IMR-90 (cell line): ENCODE results near the gene FMN1. TPM values are rescaled to one million over a fixed set of nuclear protein-coding genes. Genes with fewer than 3 reads are reported as not detected.

ENCODE experiments used
- ATAC-seq: fragments of 200-7000 bp; cut with Tn5 transposase; 2 replicates; pipeline ENCODE4 v1.9.1; 2020; ENCODE audit warnings: low read depth, mild to moderate bottlenecking, moderate library complexity
- BruUV-seq: library from RNA; stranded (reverse); fragments of 400-500 nt; replicated peaks from 2 replicates; lab custom pipeline; 2021; lab: Mats Ljungman, UMichigan
- CTCF ChIA-PET: fragments of 300-600 bp; formaldehyde crosslinking; extraction: SDS; loops from one replicate; lab custom pipeline; 2021; ENCODE audit warnings: antibody characterized with exemption; lab: Yijun Ruan, JAX
- POLR2A ChIA-PET: fragments of 300-600 bp; sonication (Branson Sonifier 250); formaldehyde crosslinking; loops from one replicate; lab custom pipeline; 2022; ENCODE audit warnings: antibody characterized with exemption; ENCODE audit not compliant: unreplicated experiment; lab: Charles Lee
- DNase-seq: peaks from one replicate; pipeline ENCODE4 v3.0.0; 2013
- H2AFZ ChIP-seq: replicated peaks from 2 replicates; pipeline ENCODE3; 2013; ENCODE audit warnings: low read length, mild to moderate bottlenecking; ENCODE audit not compliant: poor library complexity
- H2AK5ac ChIP-seq: 2 replicates; pipeline ENCODE4 v1.6.1; 2013; ENCODE audit warnings: low read depth, low read length, inconsistent platforms
- H2AK9ac ChIP-seq: replicated peaks from 2 replicates; pipeline ENCODE3; 2013; ENCODE audit warnings: mild to moderate bottlenecking, low read depth, low read length, moderate library complexity; ENCODE audit not compliant: poor library complexity
- H2BK120ac ChIP-seq: 2 replicates; pipeline ENCODE4 v1.6.1; 2013; ENCODE audit warnings: low read depth, low read length, inconsistent platforms
- H2BK15ac ChIP-seq: 3 replicates; pipeline ENCODE4 v1.6.1; 2013; ENCODE audit warnings: low read depth, low read length, inconsistent platforms
- H2BK20ac ChIP-seq: 2 replicates; pipeline ENCODE4 v1.6.1; 2013; ENCODE audit warnings: low read depth, mild to moderate bottlenecking, inconsistent platforms, low read length, moderate library complexity
- H2BK5ac ChIP-seq: 2 replicates; pipeline ENCODE4 v1.6.1; 2013; ENCODE audit warnings: mild to moderate bottlenecking, low read depth, low read length, inconsistent platforms; ENCODE audit not compliant: poor library complexity, severe bottlenecking
- H3K14ac ChIP-seq: replicated peaks from 2 replicates; pipeline ENCODE4 v1.6.1; 2013; ENCODE audit warnings: low read depth, low read length, inconsistent platforms
- H3K18ac ChIP-seq: 2 replicates; pipeline ENCODE4 v1.6.1; 2013; ENCODE audit warnings: low read depth, low read length, control low read depth
- H3K23ac ChIP-seq: 2 replicates; pipeline ENCODE4 v1.6.1; 2013; ENCODE audit warnings: low read depth, low read length, inconsistent platforms
- H3K27ac ChIP-seq: 2 replicates; pipeline ENCODE4 v1.5.1; 2013; ENCODE audit warnings: mild to moderate bottlenecking, control low read depth, low read length; ENCODE audit not compliant: insufficient read depth
- H3K27me3 ChIP-seq: 2 replicates; pipeline ENCODE4 v1.6.1; 2013; ENCODE audit warnings: low read length; ENCODE audit not compliant: control insufficient read depth, insufficient read depth
- H3K36me3 ChIP-seq: 2 replicates; pipeline ENCODE4 v1.6.1; 2013; ENCODE audit warnings: low read length, mixed read lengths; ENCODE audit not compliant: control insufficient read depth, insufficient read depth
- H3K4ac ChIP-seq: 2 replicates; pipeline ENCODE4 v1.6.1; 2013; ENCODE audit warnings: low read depth, low read length, inconsistent platforms
- H3K4me1 ChIP-seq: 2 replicates; pipeline ENCODE4 v1.6.1; 2013; ENCODE audit warnings: low read length, mixed read lengths; ENCODE audit not compliant: control insufficient read depth, insufficient read depth
- H3K4me2 ChIP-seq: 2 replicates; pipeline ENCODE4 v1.6.1; 2013; ENCODE audit warnings: low read depth, mild to moderate bottlenecking, control low read depth, low read length, moderate library complexity
- H3K4me3 ChIP-seq: 2 replicates; pipeline ENCODE4 v1.5.1; 2013; ENCODE audit warnings: low read depth, mild to moderate bottlenecking, control low read depth, low read length, moderate library complexity; ENCODE audit not compliant: insufficient read depth
- H3K56ac ChIP-seq: 2 replicates; pipeline ENCODE4 v1.6.1; 2013; ENCODE audit warnings: low read length, inconsistent platforms; ENCODE audit not compliant: insufficient read depth; ENCODE audit errors: extremely low read depth
- H3K79me1 ChIP-seq, 2 experiments: 2 replicates each; pipeline ENCODE4 v1.6.1; 2013; ENCODE audit warnings: low read length in 2 of 2, inconsistent platforms in 1 of 2, low read depth in 1 of 2
- H3K9ac ChIP-seq: 2 replicates; pipeline ENCODE4 v1.6.1; 2013; ENCODE audit warnings: low read depth, low read length, control low read depth
- H3K9me1 ChIP-seq: 2 replicates; pipeline ENCODE4 v1.6.1; 2013; ENCODE audit warnings: low read length, inconsistent platforms; ENCODE audit not compliant: insufficient read depth
- H3K9me3 ChIP-seq: 2 replicates; pipeline ENCODE4 v1.6.1; 2013; ENCODE audit warnings: low read length; ENCODE audit not compliant: control insufficient read depth, insufficient read depth
- H4K20me1 ChIP-seq: 2 replicates; pipeline ENCODE4 v1.6.1; 2013; ENCODE audit warnings: low read length, inconsistent platforms; ENCODE audit not compliant: insufficient read depth
- H4K5ac ChIP-seq: 2 replicates; pipeline ENCODE4 v1.6.1; 2013; ENCODE audit warnings: mild to moderate bottlenecking, low read depth, low read length, control low read depth
- H4K8ac ChIP-seq, 2 experiments: 2 replicates each; pipeline ENCODE4 v1.6.1; 2013; ENCODE audit warnings: low read depth in 2 of 2, low read length in 2 of 2, control low read depth in 1 of 2, inconsistent platforms in 1 of 2
- H4K91ac ChIP-seq: 2 replicates; pipeline ENCODE4 v1.6.1; 2013; ENCODE audit warnings: low read depth, low read length, inconsistent platforms; ENCODE audit not compliant: insufficient read depth
- BHLHE40 ChIP-seq: fragments of 150-350 bp; IDR thresholded peaks from 2 replicates; pipeline ENCODE4 v1.6.1; 2016; ENCODE audit warnings: mild to moderate bottlenecking, low read depth, low read length
- CEBPB ChIP-seq: IDR thresholded peaks from 2 replicates; pipeline ENCODE4 v1.6.1; 2012; ENCODE audit warnings: low read depth, low read length, improper control_type of control experiment
- FOS ChIP-seq: fragments of 150-350 bp; IDR thresholded peaks from 2 replicates; pipeline ENCODE4 v1.6.1; 2016; ENCODE audit warnings: low read depth, low read length
- MAFK ChIP-seq: IDR thresholded peaks from 2 replicates; pipeline ENCODE4 v1.6.1; 2012; ENCODE audit warnings: low read depth, low read length, improper control_type of control experiment
- MAZ ChIP-seq: IDR thresholded peaks from 2 replicates; pipeline ENCODE4 v1.6.1; 2012; ENCODE audit warnings: low read depth, mild to moderate bottlenecking, low read length, improper control_type of control experiment, moderate library complexity, borderline replicate concordance
- MXI1 ChIP-seq: IDR thresholded peaks from 2 replicates; pipeline ENCODE4 v1.6.1; 2012; ENCODE audit warnings: low read depth, mild to moderate bottlenecking, low read length, moderate library complexity, borderline replicate concordance
- NFE2L2 ChIP-seq: fragments of 150-350 bp; IDR thresholded peaks from 2 replicates; pipeline ENCODE4 v1.6.1; 2016; ENCODE audit warnings: low read depth, mild to moderate bottlenecking, low read length
- POLR2A ChIP-seq: IDR thresholded peaks from 2 replicates; pipeline ENCODE4 v1.6.1; 2012; ENCODE audit warnings: mild to moderate bottlenecking, low read depth, low read length
- RAD21 ChIP-seq: IDR thresholded peaks from 2 replicates; pipeline ENCODE4 v1.6.1; 2012; ENCODE audit warnings: low read length, improper control_type of control experiment
- RFX5 ChIP-seq: IDR thresholded peaks from 2 replicates; pipeline ENCODE4 v1.8.0; 2012; ENCODE audit warnings: low read depth, mild to moderate bottlenecking, low read length, moderate library complexity
- USF2 ChIP-seq: fragments of 150-350 bp; IDR thresholded peaks from 2 replicates; pipeline ENCODE4 v1.6.1; 2017; ENCODE audit warnings: mild to moderate bottlenecking, antibody characterized with exemption, low read length, low read depth
- WGBS, 2 experiments: methylation state at CpG; one replicate each; pipeline versions ENCODE4 v1.1.5 to v1.1.7; 2013; ENCODE audit warnings: missing lambda C conversion rate in 2 of 2; ENCODE audit not compliant: insufficient read length in 1 of 2; ENCODE audit errors: extremely low coverage in 2 of 2; 5-methylcytosine and 5-hydroxymethylcytosine counted together
- dilution Hi-C: fragments of 300-500 bp; cut with HindIII; formaldehyde crosslinking; loops from one replicate; pipeline ENCODE4 v1.14.3; 2018; ENCODE audit warnings: low sequenced_read_pairs; ENCODE audit not compliant: unreplicated experiment
- in situ Hi-C: fragments of 300-500 bp; cut with MboI; formaldehyde crosslinking; loops from 3 replicates; pipeline ENCODE4 v1.14.3; 2019; ENCODE audit warnings: low sequenced_read_pairs, inconsistent platforms, mixed read lengths
- intact Hi-C: fragments of 100-400 bp; cut with micrococcal nuclease; formaldehyde crosslinking; loops from 2 replicates; pipeline ENCODE4 v1.10.0; 2022
- polyA plus RNA-seq, 3 experiments: library from polyadenylated mRNA; depleted of rRNA; stranded (reverse); fragments of >200 nt; gene quantifications; 2 replicates each; pipeline ENCODE4 v1.2.3, GENCODE V29; 2012; ENCODE audit warnings: low replicate concordance in 1 of 3
- total RNA-seq: library from RNA; depleted of rRNA; stranded (reverse); fragments of >200 nt; gene quantifications from 2 replicates; pipeline ENCODE4 v1.2.3, GENCODE V29; 2012
- TF ChIP-seq, protein P1 (sequence below): conservative IDR thresholded peaks from 2 replicates; pipeline ENCODE4 v1.5.1; 2012; ENCODE audit warnings: mild to moderate bottlenecking, low read depth, low read length, improper control_type of control experiment

Gene FMN1
- total and polyA plus RNA-seq, 2 of the 4 experiments (the other 2 are of a cell fraction): 7.3 to 17.6 TPM

GRCh38 chr15:33021806-33022389, 172.6 kb downstream of the FMN1 start (continued):
- TF ChIP-seq USF2 (no peak), MXI1 (no peak)

DNA sequence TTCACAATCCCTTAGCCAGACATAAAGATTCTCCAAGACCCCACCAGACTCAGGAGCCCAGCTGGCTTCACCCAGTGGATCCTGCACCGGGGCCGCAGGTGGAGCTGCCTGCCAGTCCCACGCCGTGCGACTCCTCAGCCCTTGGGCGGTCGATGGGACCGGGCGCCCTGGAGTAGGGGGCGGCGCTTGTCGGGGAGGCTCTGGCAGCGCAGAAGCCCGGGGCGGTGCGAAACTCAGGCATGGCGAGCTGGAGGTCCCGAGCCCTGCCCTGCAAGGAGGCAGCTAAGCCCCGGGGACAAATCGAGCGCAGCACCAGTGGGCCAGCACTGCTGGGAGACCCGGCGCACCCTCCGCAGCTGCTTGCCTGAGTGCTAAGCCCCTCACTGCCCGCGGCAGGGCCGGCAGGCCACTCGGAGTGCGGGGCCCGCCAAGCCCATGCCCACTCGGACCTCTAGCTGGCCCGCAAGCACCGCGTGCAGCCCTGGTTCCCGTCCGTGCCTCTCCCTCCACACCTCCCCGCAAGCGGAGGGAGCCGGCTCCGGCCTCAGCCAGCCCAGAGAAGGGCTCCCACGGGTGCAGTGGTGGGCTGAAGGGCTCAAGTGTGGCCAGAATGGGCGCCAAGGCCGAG, 175.0 kb downstream of the FMN1 start:
- Histone ChIP-seq H3K36me3 (peaks cover 4% of the 10 kb centered on the region; the same call in 1 of the 2 replicates), H4K5ac (no peak overlapping the region), H3K27me3 (no peaks in the 10 kb centered on the region), H3K9me1 (peaks cover 3% of the 10 kb centered on the region; the same call in 1 of the 2 replicates), H3K23ac (no peak overlapping the region), H2AK5ac (no peak overlapping the region), H3K14ac (no peak overlapping the region), H3K27ac (no peak overlapping the region), H2BK5ac (no peak overlapping the region), H3K56ac (no peak overlapping the region), H3K9ac (no peak overlapping the region), H4K8ac (no peak overlapping the region), H4K91ac (no peak overlapping the region), H3K79me1 (peaks cover 13 to 62% of the 10 kb centered on the region in 2 experiments; a peak in 3 of 4 replicates), H2BK20ac (no peak overlapping the region), H2AK9ac (no peak overlapping the region), H2BK15ac (no peak overlapping the region), H2BK120ac (no peak overlapping the region), H3K4me1 (peaks cover 11% of the 10 kb centered on the region), H3K9me3 (no peaks in the 10 kb centered on the region), H3K18ac (no peak overlapping the region), H3K4me2 (no peak overlapping the region), H3K4ac (no peak overlapping the region), H2AFZ (no peak overlapping the region), H4K20me1 (peaks cover 37% of the 10 kb centered on the region; the same call in 1 of the 2 replicates), H3K4me3 (no peak overlapping the region)
- intact Hi-C loops: no loop called here
- ATAC-seq: no peak
- in situ Hi-C loops: loop anchor here (5.0 kb wide), 1 partner anchor 113 kb away; no protein-coding TSS in a partner anchor
- ChIA-PET POLR2A (no interaction called here), CTCF (interaction anchor here (1.4 kb wide), 1 partner anchor 59 kb away, joined by 4 read pairs; no protein-coding TSS in a partner anchor)
- no peak for DNase-seq
- WGBS, 2 experiments: 90% methylated on average over 25 of the region's 43 CpGs; no CpG with 5 or more reads in 1 of the 2 experiments
- BruUV-seq: no TSS peak
- dilution Hi-C loops: no loop called here
- TF ChIP-seq FOS (no peak), NFE2L2 (no peak), MAFK (no peak), RAD21 (no peak), BHLHE40 (no peak), POLR2A (no peak), CEBPB (no peak), USF2 (no peak), MAZ (no peak), MXI1 (no peak), RFX5 (no peak)
- TF ChIP-seq, protein P1, sequence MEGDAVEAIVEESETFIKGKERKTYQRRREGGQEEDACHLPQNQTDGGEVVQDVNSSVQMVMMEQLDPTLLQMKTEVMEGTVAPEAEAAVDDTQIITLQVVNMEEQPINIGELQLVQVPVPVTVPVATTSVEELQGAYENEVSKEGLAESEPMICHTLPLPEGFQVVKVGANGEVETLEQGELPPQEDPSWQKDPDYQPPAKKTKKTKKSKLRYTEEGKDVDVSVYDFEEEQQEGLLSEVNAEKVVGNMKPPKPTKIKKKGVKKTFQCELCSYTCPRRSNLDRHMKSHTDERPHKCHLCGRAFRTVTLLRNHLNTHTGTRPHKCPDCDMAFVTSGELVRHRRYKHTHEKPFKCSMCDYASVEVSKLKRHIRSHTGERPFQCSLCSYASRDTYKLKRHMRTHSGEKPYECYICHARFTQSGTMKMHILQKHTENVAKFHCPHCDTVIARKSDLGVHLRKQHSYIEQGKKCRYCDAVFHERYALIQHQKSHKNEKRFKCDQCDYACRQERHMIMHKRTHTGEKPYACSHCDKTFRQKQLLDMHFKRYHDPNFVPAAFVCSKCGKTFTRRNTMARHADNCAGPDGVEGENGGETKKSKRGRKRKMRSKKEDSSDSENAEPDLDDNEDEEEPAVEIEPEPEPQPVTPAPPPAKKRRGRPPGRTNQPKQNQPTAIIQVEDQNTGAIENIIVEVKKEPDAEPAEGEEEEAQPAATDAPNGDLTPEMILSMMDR: no peak
